Right ventricle myocardium inferior (tissue), 1 donor: ENCODE measurements around the gene PCMTD2. TPM values are rescaled to one million over a fixed set of nuclear protein-coding genes. Genes with fewer than 3 reads are reported as not detected.
"Not testable (repeated sequence)": the region's sequence is repeated elsewhere in the genome, so short reads cannot be mapped to it uniquely, and the experiment has no call there.

Source experiments
- ATAC-seq: fragments of 200-7000 bp; cut with Tn5 transposase; one replicate; pipeline ENCODE4 v1.9.1; 2020; ENCODE audit warnings: mild to moderate bottlenecking, moderate library complexity
- DNase-seq: peaks from one replicate; pipeline ENCODE4 v3.0.0; 2021; ENCODE audit errors: missing footprints
- intact Hi-C: fragments of 100-400 bp; cut with DNase I; formaldehyde crosslinking; loops from one replicate; pipeline ENCODE4 v1.11.0; 2022
- total RNA-seq: library from RNA; stranded (reverse); fragmentation: NEBNext Ultra II Directional; extraction: Animal tissue kit (Norgen Biotek cat#: 25700); gene quantifications from one replicate; pipeline ENCODE4 v1.2.1, GENCODE V29; 2021
- donor health status: DM: no; HTN: yes; CAD: no; lungs with severe emphysema.

The PCMTD2 gene
- total RNA-seq, 1 donor from 2014 or later: 71.0 TPM

- no peak for ATAC-seq
- DNase-seq: peak; percentile 34
- intact Hi-C loops: no loop called here
Observed at GRCh38 chr20:64273109-64273508, 17.6 kb downstream of the PCMTD2 start.

GRCh38 chr20:64276817-64277216, 21.3 kb downstream of the PCMTD2 start:
- ATAC-seq (no peak), DNase-seq (no peak)
- intact Hi-C loops: no loop called here

GRCh38 chr20:64277571-64278316, 22.2 kb downstream of the PCMTD2 start:
- intact Hi-C loops: no loop called here
- ATAC-seq (no peak), DNase-seq (no peak)

GRCh38 chr20:64278317-64278681, 22.8 kb downstream of the PCMTD2 start:
- peak; percentile 13 for ATAC-seq
- intact Hi-C loops: no loop called here
- DNase-seq: no peak

- ATAC-seq (no peak), DNase-seq (peak; percentile 50)
- intact Hi-C loops: no loop called here
Observed at GRCh38 chr20:64279826-64280459, 24.4 kb downstream of the PCMTD2 start.

GRCh38 chr20:64280460-64280843, 24.9 kb downstream of the PCMTD2 start:
- peak; percentile 28 for ATAC-seq
- intact Hi-C loops: no loop called here
- no peak for DNase-seq

GRCh38 chr20:64283646-64284045, 28.1 kb downstream of the PCMTD2 start:
- no peak for ATAC-seq
- intact Hi-C loops: no loop called here
- no peak for DNase-seq

- ATAC-seq: peak; percentile 82
- intact Hi-C loops: not testable (repeated sequence)
Observed at GRCh38 chr20:64285579-64286446, 30.3 kb downstream of the PCMTD2 start.

GRCh38 chr20:64286447-64287263, 31.1 kb downstream of the PCMTD2 start:
- peak; percentile 28 for ATAC-seq
- DNase-seq, intact Hi-C loops: not testable (repeated sequence)

More at GRCh38 chr20:64285579-64286446, 30.3 kb downstream of the PCMTD2 start:
- DNase-seq: peak; percentile 85

- ATAC-seq, DNase-seq, intact Hi-C loops: not testable (repeated sequence)
Observed at GRCh38 chr20:64287264-64287590, 31.7 kb downstream of the PCMTD2 start.

GRCh38 chr20:64292167-64292566, 36.6 kb downstream of the PCMTD2 start:
- DNase-seq, ATAC-seq, intact Hi-C loops: not testable (repeated sequence)

GRCh38 chr20:64303086-64303485, 47.5 kb downstream of the PCMTD2 start:
- intact Hi-C loops, ATAC-seq, DNase-seq: not testable (repeated sequence)

- ATAC-seq, intact Hi-C loops: not testable (repeated sequence)
Observed at GRCh38 chr20:64313761-64314160, 58.2 kb downstream of the PCMTD2 start.

GRCh38 chr20:64315381-64315780, 59.8 kb downstream of the PCMTD2 start:
- ATAC-seq, DNase-seq, intact Hi-C loops: not testable (repeated sequence)

More at GRCh38 chr20:64313761-64314160, 58.2 kb downstream of the PCMTD2 start:
- not testable (repeated sequence) for DNase-seq

- ATAC-seq, DNase-seq, intact Hi-C loops: not testable (repeated sequence)
Observed at GRCh38 chr20:64315884-64316283, 60.3 kb downstream of the PCMTD2 start.

- intact Hi-C loops, ATAC-seq, DNase-seq: not testable (repeated sequence)
Observed at GRCh38 chr20:64316415-64317083, 61.0 kb downstream of the PCMTD2 start.

GRCh38 chr20:64317331-64317730, 61.8 kb downstream of the PCMTD2 start:
- intact Hi-C loops, DNase-seq, ATAC-seq: not testable (repeated sequence)

- ATAC-seq, DNase-seq, intact Hi-C loops: not testable (repeated sequence)
Observed at GRCh38 chr20:64318056-64318455, 62.5 kb downstream of the PCMTD2 start.
